Fibroblast of lung (primary cell): ENCODE data around the gene CHST8.
"Not testable (repeated sequence)": the region's sequence is repeated elsewhere in the genome, so short reads cannot be mapped to it uniquely, and the experiment has no call there.

Source experiments
- CTCF ChIP-seq, 2 donors: IDR thresholded peaks in 1 of 2; conservative IDR thresholded peaks in 1 of 2; 1 replicate in 1 of 2; 2 replicates in 1 of 2; pipeline ENCODE4 v1.5.1; 2011 to 2012; ENCODE audit warnings: low read length in 2 of 2, control low read depth in 1 of 2, inconsistent platforms in 1 of 2, low read depth in 1 of 2, mild to moderate bottlenecking in 1 of 2
- EZH2 ChIP-seq: IDR thresholded peaks from 2 replicates; pipeline ENCODE4 v1.5.1; 2012; ENCODE audit warnings: low read length, control low read depth, mild to moderate bottlenecking; ENCODE audit errors: missing control alignments

GRCh38 chr19:33605803-33606295 lies 15.9 kb upstream of the CHST8 start:
- not testable (repeated sequence) for TF ChIP-seq CTCF (conservative IDR thresholded peaks at IDR 0.05 in 1 of 2, IDR thresholded peaks at IDR 0.05 in 1 of 2; ENCODE audit: low read depth in 1 of 2, low read length in 2 of 2); EZH2
